Activated CD8-positive, alpha-beta memory T cell treated with anti-CD3 and anti-CD28 coated beads for 24 hours (primary cell): ENCODE results near the gene TRMT2A.

ENCODE experiments used
- DNase-seq: peaks from one replicate; pipeline ENCODE4 v3.0.0-alpha.2; 2020

Gene TRMT2A

GRCh38 chr22:20133930-20134549 lies 17.0 kb upstream of the TRMT2A start:
- no peak for DNase-seq

- DNase-seq: no peak
Measured at GRCh38 chr22:20132686-20133246, 15.7 kb upstream of the TRMT2A start.

GRCh38 chr22:20131859-20132685 lies 15.0 kb upstream of the TRMT2A start:
- DNase-seq: peak; percentile 71

GRCh38 chr22:20131597-20131858 lies 14.5 kb upstream of the TRMT2A start, which contains the start of gene ZDHHC8:
TSS of gene ZDHHC8 (plus strand) at chr22:20131804. CDS start at chr22:20131948, 144 bp downstream.
- no peak for DNase-seq

GRCh38 chr22:20130731-20131596 lies 13.9 kb upstream of the TRMT2A start:
- peak; percentile 91 for DNase-seq

GRCh38 chr22:20130319-20130718 lies 13.3 kb upstream of the TRMT2A start:
- no peak for DNase-seq

GRCh38 chr22:20129747-20130014 lies 12.7 kb upstream of the TRMT2A start:
- DNase-seq: no peak

- peak; percentile 81 for DNase-seq
Measured at GRCh38 chr22:20128902-20129746, 12.1 kb upstream of the TRMT2A start.

GRCh38 chr22:20128619-20128901 lies 11.5 kb upstream of the TRMT2A start:
- no peak for DNase-seq

GRCh38 chr22:20127869-20128618 lies 11.0 kb upstream of the TRMT2A start:
- DNase-seq: no peak

- DNase-seq: no peak
Measured at GRCh38 chr22:20127318-20127868, 10.4 kb upstream of the TRMT2A start.

- no peak for DNase-seq
Measured at GRCh38 chr22:20126284-20127029, 9.4 kb upstream of the TRMT2A start.

GRCh38 chr22:20125201-20126174 lies 8.5 kb upstream of the TRMT2A start:
- DNase-seq: no peak

- no peak for DNase-seq
Measured at GRCh38 chr22:20124083-20124787, 7.2 kb upstream of the TRMT2A start.

GRCh38 chr22:20123366-20124082 lies 6.5 kb upstream of the TRMT2A start:
- DNase-seq: no peak

- DNase-seq: no peak
Measured at GRCh38 chr22:20121856-20122415, 4.9 kb upstream of the TRMT2A start.

- no peak for DNase-seq
Measured at GRCh38 chr22:20118300-20119020, 1.4 kb upstream of the TRMT2A start.
